Smooth muscle cell (in vitro differentiated cells): ENCODE data around the gene PLXNC1. TPM values are rescaled to one million over a fixed set of nuclear protein-coding genes. Genes with fewer than 3 reads are reported as not detected.

Experiments used
- DNase-seq: peaks from one replicate; lab custom pipeline; 2025; ENCODE audit not compliant: unreplicated experiment; lab: John Stamatoyannopoulos, UW
- H2AFZ ChIP-seq: fragments of 200-600 bp; sonication (generic); 2 replicates; pipeline ENCODE4 v1.6.0; 2016; ENCODE audit warnings: antibody characterized with exemption, low read depth, mild to moderate bottlenecking
- H3F3A ChIP-seq: fragments of 200-600 bp; sonication (generic); 2 replicates; pipeline ENCODE4 v1.6.0; 2017; ENCODE audit warnings: antibody characterized with exemption, low read depth
- H3K27ac ChIP-seq: fragments of 200-600 bp; sonication (generic); 2 replicates; pipeline ENCODE4 v1.5.1; 2016; ENCODE audit warnings: low read depth, mild to moderate bottlenecking
- H3K27me3 ChIP-seq: fragments of 200-600 bp; sonication (generic); 2 replicates; pipeline ENCODE4 v1.6.1; 2016; ENCODE audit warnings: low read depth, mild to moderate bottlenecking
- H3K36me3 ChIP-seq: fragments of 200-600 bp; sonication (generic); 2 replicates; pipeline ENCODE4 v1.5.1; 2016; ENCODE audit warnings: low read depth
- H3K4me1 ChIP-seq: fragments of 200-600 bp; sonication (generic); 2 replicates; pipeline ENCODE4 v1.5.1; 2016; ENCODE audit warnings: low read depth
- H3K4me2 ChIP-seq: fragments of 200-600 bp; sonication (generic); 2 replicates; pipeline ENCODE4 v1.6.0; 2016; ENCODE audit warnings: mild to moderate bottlenecking
- H3K4me3 ChIP-seq: fragments of 200-600 bp; sonication (generic); 2 replicates; pipeline ENCODE4 v1.5.1; 2016; ENCODE audit warnings: mild to moderate bottlenecking
- H3K79me2 ChIP-seq: fragments of 200-600 bp; sonication (generic); 2 replicates; pipeline ENCODE4 v1.6.0; 2016; ENCODE audit warnings: low read depth, mild to moderate bottlenecking
- H3K9ac ChIP-seq: fragments of 200-600 bp; sonication (generic); 2 replicates; pipeline ENCODE4 v1.6.0; 2016; ENCODE audit warnings: low read depth
- H3K9me3 ChIP-seq: fragments of 200-600 bp; sonication (generic); replicated peaks from 2 replicates; pipeline ENCODE4 v1.5.1; 2016; ENCODE audit warnings: low read depth
- H4K20me1 ChIP-seq: fragments of 200-600 bp; sonication (generic); 2 replicates; pipeline ENCODE4 v1.6.0; 2016; ENCODE audit warnings: low read depth
- CTCF ChIP-seq: fragments of 200-600 bp; sonication (generic); IDR thresholded peaks from 2 replicates; pipeline ENCODE4 v1.5.1; 2017; ENCODE audit warnings: borderline replicate concordance, mild to moderate bottlenecking, antibody characterized with exemption; ENCODE audit not compliant: insufficient read depth, poor library complexity, severe bottlenecking
- WGBS: methylation state at CpG from one replicate; pipeline ENCODE4 v1.1.7; 2016; ENCODE audit warnings: low lambda C conversion rate; 5-methylcytosine and 5-hydroxymethylcytosine counted together
- polyA plus RNA-seq: library from polyadenylated mRNA; unstranded; fragments of >200 nt; fragmentation: Nextera tagmentation; extraction: Ambion mirVana; gene quantifications from 2 replicates; pipeline ENCODE4 v1.2.1, GENCODE V29; 2016
- total RNA-seq: library from RNA; depleted of rRNA; stranded (reverse); fragments of >200 nt; gene quantifications from 2 replicates; pipeline ENCODE4 v1.2.3, GENCODE V29; 2014

Gene PLXNC1
- total and polyA plus RNA-seq, 2 experiments from 2014 or later = 0.49 to 0.66 TPM

GRCh38 chr12:94195483-94195882, 47.1 kb downstream of the PLXNC1 start:
- no peaks in the 10 kb centered on the region for H3K9me3 ChIP-seq
- H3K9ac ChIP-seq = no peak overlapping the region
- H2AFZ ChIP-seq = no peak overlapping the region
- H3F3A ChIP-seq = no peaks in the 10 kb centered on the region
- H3K4me2 ChIP-seq = no peak overlapping the region
- no peak overlapping the region for H3K4me3 ChIP-seq
- H4K20me1 ChIP-seq = no peaks in the 10 kb centered on the region
- H3K4me1 ChIP-seq = no peaks in the 10 kb centered on the region
- no peak overlapping the region for H3K27ac ChIP-seq
- H3K36me3 ChIP-seq = no peaks in the 10 kb centered on the region
- WGBS = 95% methylated on average over 6 of the region's 6 CpGs
- no peak for TF ChIP-seq CTCF
- H3K79me2 ChIP-seq = no peaks in the 10 kb centered on the region
- no peak for DNase-seq
- H3K27me3 ChIP-seq = peaks cover 10% of the 10 kb centered on the region

- DNase-seq = no peak
- Histone ChIP-seq H2AFZ (no peak overlapping the region), H3K9me3 (no peaks in the 10 kb centered on the region), H3K79me2 (no peaks in the 10 kb centered on the region), H3F3A (no peaks in the 10 kb centered on the region), H3K27ac (no peak overlapping the region), H3K9ac (no peak overlapping the region), H3K4me2 (no peak overlapping the region), H3K4me1 (no peaks in the 10 kb centered on the region), H3K4me3 (no peak overlapping the region), H3K27me3 (peaks cover 10% of the 10 kb centered on the region), H3K36me3 (no peaks in the 10 kb centered on the region), H4K20me1 (no peaks in the 10 kb centered on the region)
- 82% methylated on average over 5 of the region's 5 CpGs for WGBS
- TF ChIP-seq CTCF = no peak
These were observed 50.1 kb downstream of the PLXNC1 start for GRCh38 chr12:94198469-94198868.

- Histone ChIP-seq H3K4me3 (no peak overlapping the region), H2AFZ (no peak overlapping the region), H3F3A (no peaks in the 10 kb centered on the region), H3K27me3 (peaks cover 10% of the 10 kb centered on the region), H3K9ac (no peak overlapping the region), H3K27ac (no peak overlapping the region), H3K9me3 (no peaks in the 10 kb centered on the region), H3K4me2 (no peak overlapping the region), H3K36me3 (no peaks in the 10 kb centered on the region), H3K4me1 (no peaks in the 10 kb centered on the region), H4K20me1 (no peaks in the 10 kb centered on the region), H3K79me2 (no peaks in the 10 kb centered on the region)
- no peak for DNase-seq
- WGBS = 69% methylated on average over 9 of the region's 9 CpGs
- no peak for TF ChIP-seq CTCF
These were observed 50.5 kb downstream of the PLXNC1 start for GRCh38 chr12:94198872-94199271.

- no peak for TF ChIP-seq CTCF
- peaks cover 10% of the 10 kb centered on the region for H3K27me3 ChIP-seq
- no peak overlapping the region for H3K27ac ChIP-seq
- no peaks in the 10 kb centered on the region for H4K20me1 ChIP-seq
- H3K4me3 ChIP-seq = no peak overlapping the region
- H3K9ac ChIP-seq = no peak overlapping the region
- no peak overlapping the region for H2AFZ ChIP-seq
- H3K9me3 ChIP-seq = no peaks in the 10 kb centered on the region
- H3K4me2 ChIP-seq = no peak overlapping the region
- no peaks in the 10 kb centered on the region for H3K79me2 ChIP-seq
- DNase-seq = no peak
- H3F3A ChIP-seq = no peaks in the 10 kb centered on the region
- H3K4me1 ChIP-seq = no peaks in the 10 kb centered on the region
- 95% methylated on average over 5 of the region's 5 CpGs for WGBS
- no peaks in the 10 kb centered on the region for H3K36me3 ChIP-seq
These were observed 51.7 kb downstream of the PLXNC1 start for GRCh38 chr12:94200069-94200468.
